Kidney (tissue), 14 donors: ENCODE data around the gene GRID1. TPM values are rescaled to one million over a fixed set of nuclear protein-coding genes. Genes with fewer than 3 reads are reported as not detected.

Experiments
- DNase-seq, 5 donors: peaks; one replicate each; pipeline ENCODE4 v3.0.0-alpha.2; 2013 to 2020
- FAIRE-seq: peaks from 2 replicates; lab custom pipeline; 2012; peaks lifted over from hg19 to GRCh38; lab: Jason Lieb, UNC
- H3K27ac ChIP-seq, 2 donors: one replicate each; pipeline ENCODE4 v1.7.0; 2013; ENCODE audit warnings: low read depth in 2 of 2, low read length in 2 of 2, inconsistent platforms in 1 of 2
- H3K27me3 ChIP-seq: one replicate; pipeline ENCODE4 v1.7.1; 2013; ENCODE audit warnings: low read length, inconsistent platforms; ENCODE audit not compliant: control insufficient read depth, insufficient read depth
- H3K36me3 ChIP-seq, 3 donors: one replicate each; pipeline versions ENCODE4 v1.7.0 to v1.7.1; 2013; ENCODE audit warnings: low read length in 3 of 3, control low read depth in 1 of 3, inconsistent platforms in 1 of 3; ENCODE audit not compliant: insufficient read depth in 3 of 3, control insufficient read depth in 2 of 3
- H3K4me1 ChIP-seq, 3 donors: one replicate each; pipeline versions ENCODE4 v1.7.0 to v1.7.1; 2013; ENCODE audit warnings: low read length in 3 of 3, inconsistent platforms in 1 of 3, low read depth in 1 of 3; ENCODE audit not compliant: control insufficient read depth in 2 of 3, insufficient read depth in 2 of 3
- H3K4me3 ChIP-seq, 3 donors: one replicate each; pipeline versions ENCODE4 v1.7.0 to v1.8.1; 2013; ENCODE audit warnings: low read length in 3 of 3, control low read depth in 1 of 3, inconsistent platforms in 1 of 3
- H3K9ac ChIP-seq, 3 donors: one replicate each; pipeline versions ENCODE4 v1.7.0 to v1.7.1; 2013; ENCODE audit warnings: low read length in 3 of 3, control low read depth in 1 of 3, inconsistent platforms in 1 of 3
- H3K9me3 ChIP-seq, 3 donors: one replicate each; pipeline versions ENCODE4 v1.7.0 to v1.7.1; 2013; ENCODE audit warnings: low read length in 3 of 3, control low read depth in 1 of 3, inconsistent platforms in 1 of 3; ENCODE audit not compliant: control insufficient read depth in 2 of 3, insufficient read depth in 1 of 3
- CTCF ChIP-seq: IDR thresholded peaks from 3 replicates; pipeline ENCODE4 v1.5.1; 2012; ENCODE audit warnings: mild to moderate bottlenecking, moderate library complexity, borderline replicate concordance; ENCODE audit not compliant: insufficient read depth; ENCODE audit errors: extremely low read depth
- intact Hi-C: fragments of 100-400 bp; cut with DNase I; formaldehyde crosslinking; loops from one replicate; pipeline ENCODE4 v1.11.1; 2022
- polyA plus RNA-seq: library from polyadenylated mRNA; stranded (reverse); fragments of 350-450 nt; fragmentation: Illumina TruSeq; extraction: RNeasy Lipid Tissue Mini Kit (QIAGEN cat#74804); gene quantifications from one replicate; pipeline ENCODE4 v1.2.3, GENCODE V29; 2014; ENCODE audit warnings: low read depth, low replicate concordance; ENCODE audit not compliant: insufficient read depth
- total RNA-seq: library from RNA; stranded (reverse); fragmentation: NEBNext Ultra II Directional; extraction: Animal tissue kit (Norgen Biotek cat#: 25700); gene quantifications from one replicate; pipeline ENCODE4 v1.2.1, GENCODE V29; 2021
- donor health status: control.
- donor health status: control.
- donor health status: control.
- donor health status: control.
- donor health status: control.
- donor health status: DM: yes; HTN: yes; CAD: no.
- donor health status: Normal renal cell carcinoma (clear cell type).

Gene GRID1
- total and polyA plus RNA-seq, 2 donors from 2014 or later, result 0.37 to 1.4 TPM

- Histone ChIP-seq H3K27me3 (no peaks in the 10 kb centered on the region), H3K27ac (no peak overlapping the region), H3K4me3 (no peak overlapping the region), H3K4me1 (no peaks in the 10 kb centered on the region), H3K9me3 (no peaks in the 10 kb centered on the region), H3K36me3 (no peaks in the 10 kb centered on the region), H3K9ac (no peak overlapping the region)
- DNase-seq (peak in 1 of 5 donors; percentile 68), FAIRE-seq (no peak)
- TF ChIP-seq CTCF, result no peak
- intact Hi-C loops, result no loop called here
Observed at GRCh38 chr10:86229811-86230556, 136.6 kb downstream of the GRID1 start.

- intact Hi-C loops, result no loop called here
- DNase-seq (no peak), FAIRE-seq (no peak)
- Histone ChIP-seq H3K4me3 (no peak overlapping the region), H3K9ac (no peak overlapping the region), H3K27ac (no peak overlapping the region), H3K9me3 (no peaks in the 10 kb centered on the region), H3K27me3 (no peaks in the 10 kb centered on the region), H3K36me3 (no peaks in the 10 kb centered on the region), H3K4me1 (no peaks in the 10 kb centered on the region)
- TF ChIP-seq CTCF, result no peak
Observed at GRCh38 chr10:86229376-86229775, 137.2 kb downstream of the GRID1 start.

- H3K9me3 ChIP-seq, result no peaks in the 10 kb centered on the region
- intact Hi-C loops, result no loop called here
- H3K36me3 ChIP-seq, result no peaks in the 10 kb centered on the region
- H3K4me1 ChIP-seq, result no peaks in the 10 kb centered on the region
- H3K27me3 ChIP-seq, result no peaks in the 10 kb centered on the region
- no peak for FAIRE-seq
- H3K4me3 ChIP-seq, result no peak overlapping the region
- peak in 1 of 5 donors; percentile 49 for DNase-seq
- no peak overlapping the region for H3K9ac ChIP-seq
- H3K27ac ChIP-seq, result no peak overlapping the region
- TF ChIP-seq CTCF, result no peak
Observed at GRCh38 chr10:86227501-86228258, 138.9 kb downstream of the GRID1 start.
